H9 (cell line): ENCODE measurements around the gene HCN1. TPM values are rescaled to one million over a fixed set of nuclear protein-coding genes. Genes with fewer than 3 reads are reported as not detected.

Experiments
- DNase-seq: peaks from one replicate; pipeline ENCODE4 v3.0.0-alpha.2; 2017
- H2AFZ ChIP-seq: one replicate; pipeline ENCODE4 v1.6.1; 2013; ENCODE audit warnings: mild to moderate bottlenecking, low read length, control low read depth, moderate library complexity
- H2AK5ac ChIP-seq: 2 replicates; pipeline ENCODE4 v1.6.1; 2013; ENCODE audit warnings: low read length, control low read depth, mixed read lengths; ENCODE audit not compliant: insufficient read length
- H2BK120ac ChIP-seq: one replicate; pipeline ENCODE4 v1.6.1; 2013; ENCODE audit warnings: low read depth, mild to moderate bottlenecking, low read length, control low read depth, inconsistent platforms; ENCODE audit not compliant: poor library complexity, severe bottlenecking
- H2BK12ac ChIP-seq: 2 replicates; pipeline ENCODE4 v1.6.1; 2013; ENCODE audit warnings: low read length, control low read depth, mixed read lengths, low read depth; ENCODE audit not compliant: insufficient read length
- H2BK15ac ChIP-seq: 2 replicates; pipeline ENCODE4 v1.6.1; 2013; ENCODE audit warnings: low read depth, low read length, control low read depth
- H2BK20ac ChIP-seq: one replicate; pipeline ENCODE4 v1.6.1; 2013; ENCODE audit warnings: low read depth, mild to moderate bottlenecking, low read length, control low read depth, inconsistent platforms; ENCODE audit not compliant: poor library complexity, severe bottlenecking
- H2BK5ac ChIP-seq: 2 replicates; pipeline ENCODE4 v1.6.1; 2013; ENCODE audit warnings: low read length, control low read depth, mixed read lengths; ENCODE audit not compliant: insufficient read length
- H3K14ac ChIP-seq: 2 replicates; pipeline ENCODE4 v1.6.1; 2013; ENCODE audit warnings: low read length, control low read depth; ENCODE audit not compliant: insufficient read depth
- H3K18ac ChIP-seq: 2 replicates; pipeline ENCODE4 v1.6.1; 2013; ENCODE audit warnings: low read depth, mild to moderate bottlenecking, mixed read lengths, low read length, control low read depth; ENCODE audit not compliant: insufficient read length
- H3K23ac ChIP-seq: 2 replicates; pipeline ENCODE4 v1.6.1; 2013; ENCODE audit warnings: low read length, control low read depth, mixed read lengths, low read depth; ENCODE audit not compliant: insufficient read length
- H3K23me2 ChIP-seq: 2 replicates; pipeline ENCODE4 v1.6.1; 2013; ENCODE audit warnings: low read depth, mild to moderate bottlenecking, mixed read lengths, low read length, control low read depth; ENCODE audit not compliant: insufficient read length, poor library complexity, severe bottlenecking
- H3K27ac ChIP-seq: 2 replicates; pipeline ENCODE4 v1.5.1; 2013; ENCODE audit warnings: low read length, control low read depth, mixed read lengths, low read depth; ENCODE audit not compliant: insufficient read length
- H3K27me3 ChIP-seq: 2 replicates; pipeline ENCODE4 v1.6.1; 2013; ENCODE audit warnings: low read length, control low read depth, inconsistent platforms; ENCODE audit not compliant: insufficient read depth
- H3K4ac ChIP-seq: 2 replicates; pipeline ENCODE4 v1.6.1; 2013; ENCODE audit warnings: low read depth, mild to moderate bottlenecking, control low read depth, inconsistent platforms, low read length, moderate library complexity
- H3K4me1 ChIP-seq: 2 replicates; pipeline ENCODE4 v1.6.1; 2013; ENCODE audit warnings: low read length, control low read depth, inconsistent platforms; ENCODE audit not compliant: insufficient read depth
- H3K4me2 ChIP-seq: 2 replicates; pipeline ENCODE4 v1.6.1; 2013; ENCODE audit warnings: low read length, control low read depth, mixed read lengths; ENCODE audit not compliant: insufficient read length, insufficient read depth
- H3K56ac ChIP-seq: 2 replicates; pipeline ENCODE4 v1.6.1; 2013; ENCODE audit warnings: low read depth, mild to moderate bottlenecking, mixed read lengths, low read length, control low read depth; ENCODE audit not compliant: insufficient read length
- H3K79me1 ChIP-seq: 2 replicates; pipeline ENCODE4 v1.6.1; 2013; ENCODE audit warnings: low read depth, mild to moderate bottlenecking, moderate library complexity, low read length, control low read depth, inconsistent platforms; ENCODE audit not compliant: insufficient read depth, poor library complexity, severe bottlenecking
- H3K79me2 ChIP-seq: 2 replicates; pipeline ENCODE4 v1.6.1; 2013; ENCODE audit warnings: low read length, control low read depth, inconsistent platforms; ENCODE audit not compliant: insufficient read depth
- H3K9ac ChIP-seq: 2 replicates; pipeline ENCODE4 v1.6.1; 2013; ENCODE audit warnings: low read length, control low read depth, mixed read lengths; ENCODE audit not compliant: insufficient read length; ENCODE audit errors: extremely low read depth
- H3K9me3 ChIP-seq: one replicate; pipeline ENCODE4 v1.6.1; 2013; ENCODE audit warnings: low read depth, low read length, inconsistent platforms; ENCODE audit not compliant: control insufficient read depth
- H3T11ph ChIP-seq: one replicate; pipeline ENCODE4 v1.6.1; 2013; ENCODE audit warnings: mild to moderate bottlenecking, low read length, control low read depth, inconsistent platforms
- H4K20me1 ChIP-seq: one replicate; pipeline ENCODE4 v1.6.1; 2013; ENCODE audit not compliant: control insufficient read depth, insufficient read length, insufficient read depth
- H4K5ac ChIP-seq: 2 replicates; pipeline ENCODE4 v1.6.1; 2013; ENCODE audit warnings: low read depth, mild to moderate bottlenecking, mixed read lengths, low read length, control low read depth; ENCODE audit not compliant: insufficient read length
- H4K8ac ChIP-seq: replicated peaks from 2 replicates; pipeline ENCODE4 v1.6.1; 2013; ENCODE audit warnings: low read length, control low read depth, mixed read lengths, low read depth; ENCODE audit not compliant: insufficient read length
- H4K91ac ChIP-seq: 2 replicates; pipeline ENCODE4 v1.6.1; 2013; ENCODE audit warnings: low read depth, mild to moderate bottlenecking, moderate library complexity, mixed read lengths, low read length, control low read depth; ENCODE audit not compliant: insufficient read length
- H3K27ac Mint-ChIP-seq, 3 experiments: 2 replicates in 2 of 3; 3 replicates in 1 of 3; pipeline ENCODE4 v1.8.0; 2020 to 2021; ENCODE audit warnings: mixed read lengths in 3 of 3, mild to moderate bottlenecking in 1 of 3, moderate library complexity in 1 of 3
- H3K27me3 Mint-ChIP-seq: 2 replicates; pipeline ENCODE4 v1.8.0; 2021; ENCODE audit warnings: low read depth, mild to moderate bottlenecking, moderate library complexity, mixed read lengths
- H3K36me3 Mint-ChIP-seq, 3 experiments: 2 replicates in 2 of 3; 3 replicates in 1 of 3; pipeline ENCODE4 v1.8.0; 2020 to 2021; ENCODE audit warnings: low read depth in 3 of 3, mixed read lengths in 3 of 3; ENCODE audit not compliant: insufficient read depth in 1 of 3
- H3K4me1 Mint-ChIP-seq, 2 experiments: 2 replicates each; pipeline ENCODE4 v1.8.0; 2020; ENCODE audit warnings: mixed read lengths in 2 of 2
- H3K4me3 Mint-ChIP-seq, 2 experiments: 2 replicates in 1 of 2; 3 replicates in 1 of 2; pipeline ENCODE4 v1.8.0; 2020 to 2021; ENCODE audit warnings: mild to moderate bottlenecking in 2 of 2, mixed read lengths in 2 of 2, moderate library complexity in 1 of 2
- H3K9me3 Mint-ChIP-seq, 2 experiments: 2 replicates in 1 of 2; 3 replicates in 1 of 2; pipeline ENCODE4 v1.8.0; 2020; ENCODE audit warnings: mild to moderate bottlenecking in 2 of 2, mixed read lengths in 2 of 2, moderate library complexity in 1 of 2
- WGBS: extraction: QIAGEN DNeasy Blood & Tissue Kit; methylation state at CpG from one replicate; pipeline ENCODE4 v1.1.7; 2013; ENCODE audit warnings: missing lambda C conversion rate, low lambda C conversion rate, mixed read lengths; ENCODE audit not compliant: insufficient read length; ENCODE audit errors: extremely low coverage; 5-methylcytosine and 5-hydroxymethylcytosine counted together
- total RNA-seq: library from RNA; stranded (reverse); gene quantifications from 2 replicates; pipeline ENCODE4 v1.2.1, GENCODE V29; 2021
- TF ChIP-seq, protein P1 (sequence below): fragments of 200-600 bp; sonication (generic); conservative IDR thresholded peaks from 3 replicates; pipeline ENCODE4 v1.8.0; 2021; ENCODE audit warnings: antibody characterized with exemption, mild to moderate bottlenecking

Gene HCN1
- total RNA-seq, 1 experiment from 2014 or later, result 4.6 TPM

DNA sequence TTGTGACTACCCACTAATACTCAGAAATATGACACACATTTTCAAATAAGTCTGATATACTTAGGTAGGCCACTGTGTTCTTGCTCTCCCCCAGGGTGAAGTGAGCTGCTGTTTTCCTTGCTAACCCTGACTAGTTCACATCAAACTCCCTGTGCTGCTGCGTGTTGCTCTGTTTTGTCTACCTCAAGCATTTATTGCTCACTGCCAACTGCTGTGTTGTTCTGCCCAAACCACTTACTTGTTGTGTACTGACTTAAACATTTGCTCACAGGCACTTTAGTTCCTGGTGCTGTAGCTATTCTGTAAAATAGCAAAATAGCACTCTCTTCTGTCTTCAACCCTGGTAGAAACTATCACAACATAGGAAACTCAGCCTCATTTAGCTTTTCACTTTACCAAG lies 255.7 kb downstream of the HCN1 start:
- Histone ChIP-seq H3K56ac (no peak overlapping the region), H3K23ac (no peak overlapping the region), H2BK15ac (no peak overlapping the region), H3K4me1 (no peaks in the 10 kb centered on the region), H2AFZ (no peak overlapping the region), H2BK120ac (no peak overlapping the region), H4K20me1 (no peaks in the 10 kb centered on the region), H2BK12ac (no peak overlapping the region), H2AK5ac (no peak overlapping the region), H3K18ac (no peak overlapping the region), H2BK20ac (no peak overlapping the region), H3K9ac (no peak overlapping the region), H3K4me2 (no peak overlapping the region), H2BK5ac (no peak overlapping the region), H3K27me3 (no peaks in the 10 kb centered on the region), H3K79me1 (no peaks in the 10 kb centered on the region), H3K27ac (no peak overlapping the region), H4K91ac (no peak overlapping the region), H3K14ac (no peak overlapping the region), H3K79me2 (no peaks in the 10 kb centered on the region), H4K5ac (no peak overlapping the region), H3T11ph (no peak overlapping the region), H4K8ac (no peak overlapping the region), H3K23me2 (no peaks in the 10 kb centered on the region), H3K4ac (no peak overlapping the region), H3K9me3 (no peaks in the 10 kb centered on the region)
- Mint-ChIP-seq H3K4me1 (no peaks in the 10 kb centered on the region), H3K27ac (0 out of 7 replicates have a peak overlapping the region, but pooled peaks of 1 of the 3 experiments have one; percentile 9), H3K9me3 (peaks cover 7 to 10% of the 10 kb centered on the region in 2 experiments), H3K4me3 (no peak overlapping the region), H3K36me3 (peaks cover 0 to 8% (median 5%) of the 10 kb centered on the region in 3 experiments; a peak in 4 of 7 replicates), H3K27me3 (no peaks in the 10 kb centered on the region)
- no CpG with 5 or more reads among the region's 1 CpG for WGBS
- TF ChIP-seq, protein P1, sequence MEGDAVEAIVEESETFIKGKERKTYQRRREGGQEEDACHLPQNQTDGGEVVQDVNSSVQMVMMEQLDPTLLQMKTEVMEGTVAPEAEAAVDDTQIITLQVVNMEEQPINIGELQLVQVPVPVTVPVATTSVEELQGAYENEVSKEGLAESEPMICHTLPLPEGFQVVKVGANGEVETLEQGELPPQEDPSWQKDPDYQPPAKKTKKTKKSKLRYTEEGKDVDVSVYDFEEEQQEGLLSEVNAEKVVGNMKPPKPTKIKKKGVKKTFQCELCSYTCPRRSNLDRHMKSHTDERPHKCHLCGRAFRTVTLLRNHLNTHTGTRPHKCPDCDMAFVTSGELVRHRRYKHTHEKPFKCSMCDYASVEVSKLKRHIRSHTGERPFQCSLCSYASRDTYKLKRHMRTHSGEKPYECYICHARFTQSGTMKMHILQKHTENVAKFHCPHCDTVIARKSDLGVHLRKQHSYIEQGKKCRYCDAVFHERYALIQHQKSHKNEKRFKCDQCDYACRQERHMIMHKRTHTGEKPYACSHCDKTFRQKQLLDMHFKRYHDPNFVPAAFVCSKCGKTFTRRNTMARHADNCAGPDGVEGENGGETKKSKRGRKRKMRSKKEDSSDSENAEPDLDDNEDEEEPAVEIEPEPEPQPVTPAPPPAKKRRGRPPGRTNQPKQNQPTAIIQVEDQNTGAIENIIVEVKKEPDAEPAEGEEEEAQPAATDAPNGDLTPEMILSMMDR, result no peak
- DNase-seq, result no peak
